Measurements from ENCODE around the gene VPS39.

DNA sequence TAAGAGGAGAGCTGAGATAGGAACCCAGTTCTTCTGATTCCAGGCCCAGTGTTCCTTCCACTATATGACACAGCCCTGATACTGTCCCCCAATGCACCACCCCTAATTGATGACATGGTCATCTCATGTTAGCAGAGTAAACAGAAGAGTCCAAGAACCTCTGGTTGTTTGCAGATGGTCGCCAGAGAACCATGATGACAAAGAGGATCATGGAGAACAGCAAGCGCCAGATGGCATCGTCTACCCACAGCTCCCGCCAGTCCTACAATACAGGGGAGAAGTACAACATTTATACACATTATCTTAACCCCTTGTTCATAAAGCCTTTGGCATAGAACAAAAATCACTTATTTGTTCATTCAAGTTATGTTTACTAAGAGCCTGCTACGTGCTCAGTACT, 18.5 kb upstream of the VPS39 start:
- TF ChIP-seq, protein P1, sequence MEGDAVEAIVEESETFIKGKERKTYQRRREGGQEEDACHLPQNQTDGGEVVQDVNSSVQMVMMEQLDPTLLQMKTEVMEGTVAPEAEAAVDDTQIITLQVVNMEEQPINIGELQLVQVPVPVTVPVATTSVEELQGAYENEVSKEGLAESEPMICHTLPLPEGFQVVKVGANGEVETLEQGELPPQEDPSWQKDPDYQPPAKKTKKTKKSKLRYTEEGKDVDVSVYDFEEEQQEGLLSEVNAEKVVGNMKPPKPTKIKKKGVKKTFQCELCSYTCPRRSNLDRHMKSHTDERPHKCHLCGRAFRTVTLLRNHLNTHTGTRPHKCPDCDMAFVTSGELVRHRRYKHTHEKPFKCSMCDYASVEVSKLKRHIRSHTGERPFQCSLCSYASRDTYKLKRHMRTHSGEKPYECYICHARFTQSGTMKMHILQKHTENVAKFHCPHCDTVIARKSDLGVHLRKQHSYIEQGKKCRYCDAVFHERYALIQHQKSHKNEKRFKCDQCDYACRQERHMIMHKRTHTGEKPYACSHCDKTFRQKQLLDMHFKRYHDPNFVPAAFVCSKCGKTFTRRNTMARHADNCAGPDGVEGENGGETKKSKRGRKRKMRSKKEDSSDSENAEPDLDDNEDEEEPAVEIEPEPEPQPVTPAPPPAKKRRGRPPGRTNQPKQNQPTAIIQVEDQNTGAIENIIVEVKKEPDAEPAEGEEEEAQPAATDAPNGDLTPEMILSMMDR (IDR thresholded peaks at IDR 0.05), result no peak
- TF ChIP-seq ZFX (IDR thresholded peaks at IDR 0.05; ENCODE audit: borderline replicate concordance), result no peak
